ENCODE results near the gene MINDY1.

MINDY1 gene

DNA sequence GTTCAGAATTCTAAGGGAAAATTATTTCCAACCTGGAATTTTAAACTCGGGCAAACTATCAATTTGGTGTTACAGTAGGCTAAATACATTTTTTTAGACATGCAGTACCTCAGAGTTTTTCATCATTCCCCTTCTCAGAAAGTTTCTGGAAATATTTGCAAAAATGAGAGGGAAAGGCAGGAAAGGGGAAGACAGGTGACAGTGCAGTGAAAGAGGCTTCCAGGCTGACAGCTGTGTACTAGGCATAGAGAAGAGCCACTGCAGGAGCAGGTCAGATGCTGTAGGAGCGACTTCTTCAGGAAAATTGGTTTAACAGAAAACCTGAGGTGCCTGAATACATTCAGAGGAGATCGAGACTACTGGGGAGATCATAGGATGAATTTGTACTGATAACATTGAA, 52.0 kb downstream of the MINDY1 start:
- no peak overlapping the region for H3K27ac ChIP-seq
- no peaks in the 10 kb centered on the region for H3K27me3 ChIP-seq
- TF ChIP-seq, protein P1, sequence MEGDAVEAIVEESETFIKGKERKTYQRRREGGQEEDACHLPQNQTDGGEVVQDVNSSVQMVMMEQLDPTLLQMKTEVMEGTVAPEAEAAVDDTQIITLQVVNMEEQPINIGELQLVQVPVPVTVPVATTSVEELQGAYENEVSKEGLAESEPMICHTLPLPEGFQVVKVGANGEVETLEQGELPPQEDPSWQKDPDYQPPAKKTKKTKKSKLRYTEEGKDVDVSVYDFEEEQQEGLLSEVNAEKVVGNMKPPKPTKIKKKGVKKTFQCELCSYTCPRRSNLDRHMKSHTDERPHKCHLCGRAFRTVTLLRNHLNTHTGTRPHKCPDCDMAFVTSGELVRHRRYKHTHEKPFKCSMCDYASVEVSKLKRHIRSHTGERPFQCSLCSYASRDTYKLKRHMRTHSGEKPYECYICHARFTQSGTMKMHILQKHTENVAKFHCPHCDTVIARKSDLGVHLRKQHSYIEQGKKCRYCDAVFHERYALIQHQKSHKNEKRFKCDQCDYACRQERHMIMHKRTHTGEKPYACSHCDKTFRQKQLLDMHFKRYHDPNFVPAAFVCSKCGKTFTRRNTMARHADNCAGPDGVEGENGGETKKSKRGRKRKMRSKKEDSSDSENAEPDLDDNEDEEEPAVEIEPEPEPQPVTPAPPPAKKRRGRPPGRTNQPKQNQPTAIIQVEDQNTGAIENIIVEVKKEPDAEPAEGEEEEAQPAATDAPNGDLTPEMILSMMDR (IDR thresholded peaks at IDR 0.05): no peak
- intact Hi-C loops (cut with DNase I; ENCODE audit: low total_unique reads): no loop called here
- no peak for DNase-seq
- no peaks in the 10 kb centered on the region for H3K9me3 ChIP-seq
- H3K36me3 ChIP-seq: peaks cover 47 to 96% (median 76%) of the 10 kb centered on the region in 3 donors
- no peaks in the 10 kb centered on the region for H3K4me1 ChIP-seq
- H3K4me3 ChIP-seq: no peak overlapping the region
